Colonic mucosa (tissue), 4 donors: ENCODE results near the gene CLTB. TPM values are rescaled to one million over a fixed set of nuclear protein-coding genes. Genes with fewer than 3 reads are reported as not detected.
A peak's percentile ranks its signal among the peaks of the same experiment; 100 is the strongest.

Experiments used
- DNase-seq: peaks from one replicate; pipeline ENCODE4 v3.0.0-alpha.2; 2020
- H3K27ac ChIP-seq: fragments of 200-600 bp; one replicate; pipeline ENCODE4 v1.8.0; 2021
- H3K27me3 ChIP-seq: fragments of 200-600 bp; one replicate; pipeline ENCODE4 v1.8.0; 2021
- H3K36me3 ChIP-seq: fragments of 200-600 bp; one replicate; pipeline ENCODE4 v1.8.0; 2021
- H3K4me1 ChIP-seq: fragments of 200-600 bp; one replicate; pipeline ENCODE4 v1.8.0; 2021; ENCODE audit warnings: mild to moderate bottlenecking
- H3K4me3 ChIP-seq: fragments of 200-600 bp; one replicate; pipeline ENCODE4 v1.8.0; 2021
- H3K9ac ChIP-seq, 2 donors: one replicate each; pipeline ENCODE4 v1.7.0; 2013; ENCODE audit warnings: control low read depth in 2 of 2, low read depth in 2 of 2, low read length in 2 of 2
- H3K9me3 ChIP-seq: fragments of 200-600 bp; one replicate; pipeline ENCODE4 v1.8.0; 2021
- CTCF ChIP-seq: fragments of 200-600 bp; IDR thresholded peaks from one replicate; pipeline ENCODE4 v1.8.0; 2022; ENCODE audit warnings: antibody characterized with exemption, mild to moderate bottlenecking
- intact Hi-C: fragments of 100-400 bp; cut with DNase I; formaldehyde crosslinking; loops from one replicate; pipeline ENCODE4 v1.14.1; 2022
- total RNA-seq, 2 donors: library from RNA; stranded (reverse); fragmentation: NEBNext Ultra II Directional in 1 of 2; extraction: Animal tissue kit (Norgen Biotek cat#: 25700) in 1 of 2; gene quantifications; one replicate each; pipeline ENCODE4 v1.2.1, GENCODE V29; 2021
- donor health status: healthy.
- donor health status: DM: no; HTN: no; CAD: no.
- donor health status: DM: no; HTN: no; CAD: no.

The CLTB gene
- total RNA-seq, 2 donors from 2014 or later: 181 to 263 TPM

DNA sequence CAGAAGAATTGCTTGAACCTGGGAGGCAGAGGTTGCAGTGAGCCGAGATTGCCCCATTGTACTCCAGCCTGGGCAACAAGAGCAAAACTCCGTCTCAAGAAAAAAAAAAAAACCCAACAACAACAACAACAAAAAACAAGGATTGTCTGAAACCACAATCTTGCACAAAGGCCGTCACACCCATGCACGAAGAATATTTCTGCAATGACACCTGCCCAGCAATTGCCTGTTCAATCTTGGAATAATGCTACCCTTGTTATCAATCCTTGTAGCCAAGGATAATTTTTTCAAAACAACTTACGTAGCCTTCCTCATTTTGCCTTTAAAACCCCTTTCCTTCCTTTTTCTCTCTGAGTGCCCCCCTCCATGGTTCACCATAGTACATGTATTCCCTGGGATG lies 3.7 kb upstream of the CLTB start:
- DNase-seq: no peak
- no peaks in the 10 kb centered on the region for H3K9me3 ChIP-seq
- H3K27ac ChIP-seq: no peak overlapping the region
- H3K4me3 ChIP-seq: no peak overlapping the region
- no peak for TF ChIP-seq CTCF
- H3K9ac ChIP-seq: no peak overlapping the region
- H3K36me3 ChIP-seq: no peaks in the 10 kb centered on the region
- intact Hi-C loops: no loop called here
- no peaks in the 10 kb centered on the region for H3K4me1 ChIP-seq
- no peaks in the 10 kb centered on the region for H3K27me3 ChIP-seq

DNA sequence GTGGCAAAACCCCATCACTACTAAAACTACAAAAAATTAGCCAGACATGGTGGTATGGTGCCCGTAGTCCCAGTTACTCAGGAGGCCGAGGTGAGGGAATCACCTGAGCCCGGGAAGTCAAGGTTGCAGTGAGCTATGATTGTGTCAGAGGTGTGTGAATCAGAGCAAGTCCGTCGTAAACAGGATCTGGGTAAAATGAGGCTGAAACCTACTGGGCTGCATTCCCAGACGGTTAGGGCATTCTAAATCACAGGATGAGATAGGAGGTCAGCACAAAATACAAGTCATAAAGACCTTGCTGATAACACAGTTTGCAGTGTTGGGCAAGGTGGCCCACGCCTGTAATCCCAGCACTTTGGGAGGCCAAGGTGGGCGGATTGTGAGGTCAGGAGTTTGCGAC lies 1.9 kb upstream of the CLTB start:
- no peaks in the 10 kb centered on the region for H3K36me3 ChIP-seq
- no peaks in the 10 kb centered on the region for H3K27me3 ChIP-seq
- no peaks in the 10 kb centered on the region for H3K9me3 ChIP-seq
- no peak for DNase-seq
- intact Hi-C loops: loop anchor here (10.0 kb wide), 1 partner anchor 117 kb away; the partner anchor contains the start of gene RNF44
- no peak overlapping the region for H3K9ac ChIP-seq
- H3K27ac ChIP-seq: no peak overlapping the region
- H3K4me1 ChIP-seq: no peaks in the 10 kb centered on the region
- no peak overlapping the region for H3K4me3 ChIP-seq
- TF ChIP-seq CTCF: no peak

DNA sequence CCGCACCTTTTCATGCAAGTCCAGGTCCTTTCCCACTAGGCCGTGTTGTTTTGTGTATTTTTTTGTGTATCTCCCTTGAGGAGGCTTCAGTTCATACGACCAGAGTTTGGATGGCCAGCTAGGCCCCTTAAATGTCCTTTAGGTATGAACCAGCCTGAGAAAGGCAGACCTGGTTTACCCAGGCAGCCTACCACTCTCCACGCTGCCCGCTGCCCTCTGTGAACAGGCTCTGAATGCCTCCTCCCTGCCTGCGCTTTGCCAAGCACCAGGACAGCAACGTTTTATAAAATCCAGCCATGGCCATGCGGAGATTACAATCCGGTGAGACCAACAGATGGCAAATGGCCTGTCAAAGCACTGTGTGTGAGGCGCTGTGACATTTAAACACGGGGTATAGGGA lies 626 bp upstream of the CLTB start:
- H3K9me3 ChIP-seq: no peaks in the 10 kb centered on the region
- H3K27me3 ChIP-seq: no peaks in the 10 kb centered on the region
- DNase-seq: no peak
- peak overlapping the region; percentile 49 for H3K27ac ChIP-seq
- H3K4me1 ChIP-seq: no peaks in the 10 kb centered on the region
- intact Hi-C loops: loop anchor here (10.0 kb wide), 1 partner anchor 118 kb away; the partner anchor contains the start of gene RNF44
- no peak for TF ChIP-seq CTCF
- peak overlapping the region; percentile 52 to 70 for H3K9ac ChIP-seq
- H3K36me3 ChIP-seq: no peaks in the 10 kb centered on the region
- peak overlapping the region; percentile 6 for H3K4me3 ChIP-seq

- no peak for TF ChIP-seq CTCF
- H3K9ac ChIP-seq: peak overlapping the region; percentile 93 to 99
- intact Hi-C loops: loop anchor here (10.0 kb wide), 1 partner anchor 119 kb away; the partner anchor contains the start of gene RNF44
- H3K4me3 ChIP-seq: peak overlapping the region; percentile 97
- no peaks in the 10 kb centered on the region for H3K36me3 ChIP-seq
- no peaks in the 10 kb centered on the region for H3K9me3 ChIP-seq
- H3K27me3 ChIP-seq: no peaks in the 10 kb centered on the region
- peak overlapping the region; percentile 91 for H3K27ac ChIP-seq
- H3K4me1 ChIP-seq: no peaks in the 10 kb centered on the region
- no peak for DNase-seq
Measured at GRCh38 chr5:176415240-176415951, 943 bp downstream of the CLTB start.

DNA sequence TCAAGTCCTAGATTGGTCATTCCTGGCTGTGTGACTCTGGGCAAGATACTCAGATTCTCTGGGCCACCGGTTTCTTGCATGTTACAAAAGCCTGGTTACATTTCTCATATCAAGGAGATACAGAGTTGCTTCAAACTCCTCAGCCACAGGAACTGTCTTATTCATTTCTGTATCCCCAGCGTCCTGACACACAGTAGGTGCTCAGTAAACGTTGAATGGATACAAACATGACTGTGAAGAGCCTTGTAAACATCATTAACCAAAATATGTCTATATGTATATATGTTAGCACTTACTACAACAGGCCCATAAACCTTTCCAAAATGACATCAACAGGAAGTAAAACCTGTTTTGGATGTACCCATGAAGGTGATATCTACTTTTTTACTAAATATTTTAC lies 1.6 kb downstream of the CLTB start:
- Histone ChIP-seq H3K27ac (no peak overlapping the region), H3K4me1 (no peaks in the 10 kb centered on the region), H3K36me3 (no peaks in the 10 kb centered on the region), H3K9ac (peak overlapping the region; percentile 62 to 99), H3K27me3 (no peaks in the 10 kb centered on the region), H3K4me3 (peak overlapping the region; percentile 97), H3K9me3 (no peaks in the 10 kb centered on the region)
- no peak for DNase-seq
- intact Hi-C loops: loop anchor here (10.0 kb wide), 1 partner anchor 120 kb away; the partner anchor contains the start of gene RNF44
- TF ChIP-seq CTCF: no peak
